HEK293 (cell line): ENCODE measurements around the gene SS18L1.

Experiments used
- CTCF ChIA-PET: fragments of 350-600 bp; formaldehyde crosslinking; extraction: SDS; loops from one replicate; lab custom pipeline; 2021; ENCODE audit warnings: antibody characterized with exemption; lab: Yijun Ruan, JAX
- POLR2A ChIA-PET: fragments of 300-600 bp; formaldehyde crosslinking; extraction: SDS; loops from one replicate; lab custom pipeline; 2020; ENCODE audit warnings: antibody characterized with exemption, inconsistent platforms; lab: Yijun Ruan, JAX
- H3K27ac ChIP-seq: fragments of 200-500 bp; sonication (Bioruptor generic); 2 replicates; pipeline ENCODE4 v1.5.1; 2014; ENCODE audit warnings: low read depth, low read length, control low read depth, inconsistent platforms; ENCODE audit errors: extremely low read depth
- H3K36me3 ChIP-seq, 2 experiments: fragments of 200-500 bp in 1 of 2; sonication (Bioruptor generic) in 1 of 2; 1 replicate in 1 of 2; 2 replicates in 1 of 2; pipeline ENCODE4 v1.5.1; 2014 to 2017; ENCODE audit warnings: inconsistent platforms in 2 of 2, low read length in 2 of 2; ENCODE audit not compliant: control insufficient read depth in 2 of 2, insufficient read depth in 1 of 2
- H3K4me1 ChIP-seq: fragments of 200-500 bp; sonication (Bioruptor generic); 2 replicates; pipeline ENCODE4 v1.5.1; 2014; ENCODE audit warnings: mild to moderate bottlenecking, low read length, inconsistent platforms; ENCODE audit not compliant: control insufficient read depth, insufficient read depth
- H3K4me3 ChIP-seq: 2 replicates; pipeline ENCODE4 v1.5.1; 2011; ENCODE audit warnings: low read depth, mild to moderate bottlenecking, control low read depth, low read length, moderate library complexity
- H3K9me3 ChIP-seq: fragments of 200-500 bp; sonication (Bioruptor generic); 2 replicates; pipeline ENCODE4 v1.5.1; 2014; ENCODE audit warnings: low read depth, low read length, inconsistent platforms; ENCODE audit not compliant: control insufficient read depth, insufficient read depth
- KLF1 ChIP-seq: fragments of 450-650 bp; formaldehyde crosslinking; IDR thresholded peaks from 2 replicates; pipeline ENCODE4 v1.5.1; 2016; ENCODE audit warnings: missing biosample characterization, missing genetic modification characterization
- KLF7 ChIP-seq: fragments of 450-650 bp; formaldehyde crosslinking; IDR thresholded peaks from 2 replicates; pipeline ENCODE4 v1.5.1; 2016; ENCODE audit warnings: missing biosample characterization, missing genetic modification characterization, borderline replicate concordance
- REPIN1 ChIP-seq: fragments of 450-650 bp; formaldehyde crosslinking; IDR thresholded peaks from 2 replicates; pipeline ENCODE4 v1.5.1; 2017; ENCODE audit warnings: missing biosample characterization, missing genetic modification characterization, low read depth
- YY1 ChIP-seq: fragments of 450-650 bp; formaldehyde crosslinking; IDR thresholded peaks from 2 replicates; pipeline ENCODE4 v1.5.1; 2018; ENCODE audit warnings: missing biosample characterization, missing genetic modification characterization
- ZBTB17 ChIP-seq: fragments of 450-650 bp; formaldehyde crosslinking; IDR thresholded peaks from 2 replicates; pipeline ENCODE4 v1.5.1; 2016; ENCODE audit warnings: missing biosample characterization, missing genetic modification characterization
- ZFP41 ChIP-seq: fragments of 450-650 bp; formaldehyde crosslinking; IDR thresholded peaks from 2 replicates; pipeline ENCODE4 v1.5.1; 2016; ENCODE audit warnings: missing biosample characterization, missing genetic modification characterization, borderline replicate concordance
- ZIC2 ChIP-seq: fragments of 450-650 bp; formaldehyde crosslinking; IDR thresholded peaks from 2 replicates; pipeline ENCODE4 v1.5.1; 2016; ENCODE audit warnings: missing biosample characterization, missing genetic modification characterization
- ZNF112 ChIP-seq: fragments of 450-650 bp; formaldehyde crosslinking; IDR thresholded peaks from 2 replicates; pipeline ENCODE4 v1.5.0; 2017; ENCODE audit warnings: missing biosample characterization, missing genetic modification characterization
- ZNF140 ChIP-seq: fragments of 450-650 bp; formaldehyde crosslinking; IDR thresholded peaks from 2 replicates; pipeline ENCODE4 v1.5.1; 2016; ENCODE audit warnings: missing biosample characterization, missing genetic modification characterization
- ZNF202 ChIP-seq: fragments of 450-650 bp; formaldehyde crosslinking; IDR thresholded peaks from 2 replicates; pipeline ENCODE4 v1.5.1; 2016; ENCODE audit warnings: missing biosample characterization, missing genetic modification characterization, borderline replicate concordance
- ZNF311 ChIP-seq: fragments of 450-650 bp; formaldehyde crosslinking; IDR thresholded peaks from 2 replicates; pipeline ENCODE4 v1.5.1; 2017; ENCODE audit warnings: missing biosample characterization, missing genetic modification characterization, borderline replicate concordance
- ZNF426 ChIP-seq: fragments of 450-650 bp; formaldehyde crosslinking; IDR thresholded peaks from 2 replicates; pipeline ENCODE4 v1.5.1; 2017; ENCODE audit warnings: missing biosample characterization, missing genetic modification characterization, mild to moderate bottlenecking, inconsistent platforms, moderate library complexity
- ZNF501 ChIP-seq: fragments of 450-650 bp; formaldehyde crosslinking; IDR thresholded peaks from 2 replicates; pipeline ENCODE4 v1.5.1; 2016; ENCODE audit warnings: missing biosample characterization, missing genetic modification characterization
- ZNF585B ChIP-seq: fragments of 450-650 bp; formaldehyde crosslinking; IDR thresholded peaks from 2 replicates; pipeline ENCODE4 v1.5.1; 2016; ENCODE audit warnings: missing biosample characterization, missing genetic modification characterization
- ZNF701 ChIP-seq: fragments of 450-650 bp; formaldehyde crosslinking; IDR thresholded peaks from 2 replicates; pipeline ENCODE4 v1.5.1; 2016; ENCODE audit warnings: missing biosample characterization, missing genetic modification characterization
- ZNF707 ChIP-seq: fragments of 450-650 bp; formaldehyde crosslinking; IDR thresholded peaks from 2 replicates; pipeline ENCODE4 v1.5.1; 2016; ENCODE audit warnings: missing biosample characterization, missing genetic modification characterization
- ZNF768 ChIP-seq: fragments of 450-650 bp; formaldehyde crosslinking; IDR thresholded peaks from 2 replicates; pipeline ENCODE4 v1.5.1; 2018; ENCODE audit warnings: missing biosample characterization, mild to moderate bottlenecking, missing genetic modification characterization
- ZNF777 ChIP-seq: fragments of 450-650 bp; formaldehyde crosslinking; IDR thresholded peaks from 2 replicates; pipeline ENCODE4 v1.5.1; 2017; ENCODE audit warnings: missing biosample characterization, missing genetic modification characterization, borderline replicate concordance
- ZNF785 ChIP-seq: fragments of 450-650 bp; formaldehyde crosslinking; IDR thresholded peaks from 2 replicates; pipeline ENCODE4 v1.5.1; 2016; ENCODE audit warnings: missing biosample characterization, missing genetic modification characterization
- ZNF791 ChIP-seq: fragments of 450-650 bp; formaldehyde crosslinking; IDR thresholded peaks from 2 replicates; pipeline ENCODE4 v1.5.1; 2016; ENCODE audit warnings: missing biosample characterization, missing genetic modification characterization
- TF ChIP-seq, protein P1 (sequence below): fragments of 450-650 bp; formaldehyde crosslinking; IDR thresholded peaks from 2 replicates; pipeline ENCODE4 v1.5.1; 2016; ENCODE audit warnings: missing biosample characterization, missing genetic modification characterization, low read depth
- TF ChIP-seq, protein P2 (sequence below): fragments of 450-650 bp; formaldehyde crosslinking; IDR thresholded peaks from 2 replicates; pipeline ENCODE4 v1.5.1; 2016; ENCODE audit warnings: missing biosample characterization, missing genetic modification characterization
- TF ChIP-seq, protein P3 (sequence below): fragments of 450-650 bp; formaldehyde crosslinking; IDR thresholded peaks from 2 replicates; pipeline ENCODE4 v1.5.1; 2016; ENCODE audit warnings: missing biosample characterization, missing genetic modification characterization, borderline replicate concordance
- TF ChIP-seq, protein P4 (sequence below): fragments of 450-650 bp; formaldehyde crosslinking; IDR thresholded peaks from 2 replicates; pipeline ENCODE4 v1.5.1; 2017; ENCODE audit warnings: missing biosample characterization, missing genetic modification characterization

The SS18L1 gene

DNA sequence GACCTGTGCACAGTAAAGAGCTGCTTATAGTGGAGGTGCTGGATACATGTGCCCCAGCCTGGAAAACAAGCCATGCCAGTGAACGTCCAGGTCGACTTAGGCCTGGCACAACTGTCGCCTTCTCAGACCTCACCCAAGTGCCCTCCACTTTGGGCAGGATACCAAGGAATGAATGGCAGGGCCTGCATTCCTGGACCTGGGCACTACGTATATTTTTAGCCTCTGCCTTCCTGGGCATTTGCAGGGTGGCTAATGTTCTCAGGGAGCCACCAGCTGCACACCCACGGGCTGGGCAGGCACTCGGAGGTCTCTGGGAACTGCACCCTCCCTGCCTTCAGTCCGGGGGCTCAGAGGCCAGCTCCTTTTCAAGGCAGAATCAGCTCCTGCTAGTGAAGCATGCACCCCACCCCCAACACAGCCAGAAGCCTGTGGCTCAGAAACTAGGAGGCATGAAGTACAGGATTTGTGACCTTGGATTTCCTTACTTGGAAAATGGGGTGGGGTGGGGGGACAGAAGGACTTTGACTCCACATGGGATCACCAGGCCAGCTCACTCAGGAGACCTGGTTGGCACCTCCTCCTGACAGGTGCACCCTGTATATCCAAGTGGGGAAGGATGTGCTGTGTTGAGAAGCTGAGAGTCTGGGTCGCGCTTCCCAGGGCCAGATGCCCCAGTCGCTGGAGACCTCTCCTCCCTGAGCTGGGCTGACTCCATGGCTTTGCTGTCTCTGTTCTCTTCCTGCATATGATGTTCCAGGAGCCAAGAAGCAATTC is 23.8 kb upstream of the SS18L1 start:
- CTCF ChIA-PET = no interaction called here

DNA sequence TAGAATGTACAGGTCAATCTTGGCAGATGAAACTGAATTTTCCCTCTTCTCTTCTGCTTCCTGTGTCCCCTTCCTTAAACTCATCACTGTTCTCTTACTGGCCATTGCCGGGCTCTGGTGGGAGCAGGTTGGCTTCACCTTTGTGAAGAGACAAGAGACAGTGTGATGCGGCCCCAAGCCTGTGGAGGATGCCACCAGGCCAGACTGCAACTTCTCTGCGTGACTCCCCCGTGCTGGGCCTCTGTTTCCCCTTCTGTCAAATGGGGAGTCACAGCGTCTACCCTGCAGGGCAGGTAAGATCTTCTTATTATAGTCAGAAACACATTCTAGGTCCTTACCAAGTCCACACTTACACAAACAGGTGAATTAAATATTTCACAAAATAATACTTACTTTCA is 23.2 kb upstream of the SS18L1 start:
- Histone ChIP-seq H3K4me3 (no peak overlapping the region), H3K36me3 (peaks cover 6 to 19% of the 10 kb centered on the region in 2 experiments; a peak in 2 of 3 replicates), H3K4me1 (no peaks in the 10 kb centered on the region), H3K27ac (no peak overlapping the region), H3K9me3 (no peaks in the 10 kb centered on the region)
- ChIA-PET POLR2A (no interaction called here), CTCF (no interaction called here)
- TF ChIP-seq ZNF112 (tag by site-specific recombination) = no peak
- TF ChIP-seq ZNF707 (tag by site-specific recombination) = no peak
- TF ChIP-seq, protein P1, sequence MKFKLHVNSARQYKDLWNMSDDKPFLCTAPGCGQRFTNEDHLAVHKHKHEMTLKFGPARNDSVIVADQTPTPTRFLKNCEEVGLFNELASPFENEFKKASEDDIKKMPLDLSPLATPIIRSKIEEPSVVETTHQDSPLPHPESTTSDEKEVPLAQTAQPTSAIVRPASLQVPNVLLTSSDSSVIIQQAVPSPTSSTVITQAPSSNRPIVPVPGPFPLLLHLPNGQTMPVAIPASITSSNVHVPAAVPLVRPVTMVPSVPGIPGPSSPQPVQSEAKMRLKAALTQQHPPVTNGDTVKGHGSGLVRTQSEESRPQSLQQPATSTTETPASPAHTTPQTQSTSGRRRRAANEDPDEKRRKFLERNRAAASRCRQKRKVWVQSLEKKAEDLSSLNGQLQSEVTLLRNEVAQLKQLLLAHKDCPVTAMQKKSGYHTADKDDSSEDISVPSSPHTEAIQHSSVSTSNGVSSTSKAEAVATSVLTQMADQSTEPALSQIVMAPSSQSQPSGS (tag by site-specific recombination) = no peak
- no peak for TF ChIP-seq ZBTB17 (tag by site-specific recombination)
- TF ChIP-seq KLF7 (tag by site-specific recombination) = no peak
- TF ChIP-seq, protein P2, sequence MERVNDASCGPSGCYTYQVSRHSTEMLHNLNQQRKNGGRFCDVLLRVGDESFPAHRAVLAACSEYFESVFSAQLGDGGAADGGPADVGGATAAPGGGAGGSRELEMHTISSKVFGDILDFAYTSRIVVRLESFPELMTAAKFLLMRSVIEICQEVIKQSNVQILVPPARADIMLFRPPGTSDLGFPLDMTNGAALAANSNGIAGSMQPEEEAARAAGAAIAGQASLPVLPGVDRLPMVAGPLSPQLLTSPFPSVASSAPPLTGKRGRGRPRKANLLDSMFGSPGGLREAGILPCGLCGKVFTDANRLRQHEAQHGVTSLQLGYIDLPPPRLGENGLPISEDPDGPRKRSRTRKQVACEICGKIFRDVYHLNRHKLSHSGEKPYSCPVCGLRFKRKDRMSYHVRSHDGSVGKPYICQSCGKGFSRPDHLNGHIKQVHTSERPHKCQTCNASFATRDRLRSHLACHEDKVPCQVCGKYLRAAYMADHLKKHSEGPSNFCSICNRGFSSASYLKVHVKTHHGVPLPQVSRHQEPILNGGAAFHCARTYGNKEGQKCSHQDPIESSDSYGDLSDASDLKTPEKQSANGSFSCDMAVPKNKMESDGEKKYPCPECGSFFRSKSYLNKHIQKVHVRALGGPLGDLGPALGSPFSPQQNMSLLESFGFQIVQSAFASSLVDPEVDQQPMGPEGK (tag by site-specific recombination) = no peak
- no peak for TF ChIP-seq ZNF202 (tag by site-specific recombination)
- TF ChIP-seq ZNF768 = no peak
- no peak for TF ChIP-seq ZIC2 (tag by site-specific recombination)
- TF ChIP-seq ZNF701 (tag by site-specific recombination) = no peak
- TF ChIP-seq ZNF585B (tag by site-specific recombination) = no peak
- no peak for TF ChIP-seq YY1 (tag by site-specific recombination)
- no peak for TF ChIP-seq ZNF140 (tag by site-specific recombination)
- TF ChIP-seq, protein P3, sequence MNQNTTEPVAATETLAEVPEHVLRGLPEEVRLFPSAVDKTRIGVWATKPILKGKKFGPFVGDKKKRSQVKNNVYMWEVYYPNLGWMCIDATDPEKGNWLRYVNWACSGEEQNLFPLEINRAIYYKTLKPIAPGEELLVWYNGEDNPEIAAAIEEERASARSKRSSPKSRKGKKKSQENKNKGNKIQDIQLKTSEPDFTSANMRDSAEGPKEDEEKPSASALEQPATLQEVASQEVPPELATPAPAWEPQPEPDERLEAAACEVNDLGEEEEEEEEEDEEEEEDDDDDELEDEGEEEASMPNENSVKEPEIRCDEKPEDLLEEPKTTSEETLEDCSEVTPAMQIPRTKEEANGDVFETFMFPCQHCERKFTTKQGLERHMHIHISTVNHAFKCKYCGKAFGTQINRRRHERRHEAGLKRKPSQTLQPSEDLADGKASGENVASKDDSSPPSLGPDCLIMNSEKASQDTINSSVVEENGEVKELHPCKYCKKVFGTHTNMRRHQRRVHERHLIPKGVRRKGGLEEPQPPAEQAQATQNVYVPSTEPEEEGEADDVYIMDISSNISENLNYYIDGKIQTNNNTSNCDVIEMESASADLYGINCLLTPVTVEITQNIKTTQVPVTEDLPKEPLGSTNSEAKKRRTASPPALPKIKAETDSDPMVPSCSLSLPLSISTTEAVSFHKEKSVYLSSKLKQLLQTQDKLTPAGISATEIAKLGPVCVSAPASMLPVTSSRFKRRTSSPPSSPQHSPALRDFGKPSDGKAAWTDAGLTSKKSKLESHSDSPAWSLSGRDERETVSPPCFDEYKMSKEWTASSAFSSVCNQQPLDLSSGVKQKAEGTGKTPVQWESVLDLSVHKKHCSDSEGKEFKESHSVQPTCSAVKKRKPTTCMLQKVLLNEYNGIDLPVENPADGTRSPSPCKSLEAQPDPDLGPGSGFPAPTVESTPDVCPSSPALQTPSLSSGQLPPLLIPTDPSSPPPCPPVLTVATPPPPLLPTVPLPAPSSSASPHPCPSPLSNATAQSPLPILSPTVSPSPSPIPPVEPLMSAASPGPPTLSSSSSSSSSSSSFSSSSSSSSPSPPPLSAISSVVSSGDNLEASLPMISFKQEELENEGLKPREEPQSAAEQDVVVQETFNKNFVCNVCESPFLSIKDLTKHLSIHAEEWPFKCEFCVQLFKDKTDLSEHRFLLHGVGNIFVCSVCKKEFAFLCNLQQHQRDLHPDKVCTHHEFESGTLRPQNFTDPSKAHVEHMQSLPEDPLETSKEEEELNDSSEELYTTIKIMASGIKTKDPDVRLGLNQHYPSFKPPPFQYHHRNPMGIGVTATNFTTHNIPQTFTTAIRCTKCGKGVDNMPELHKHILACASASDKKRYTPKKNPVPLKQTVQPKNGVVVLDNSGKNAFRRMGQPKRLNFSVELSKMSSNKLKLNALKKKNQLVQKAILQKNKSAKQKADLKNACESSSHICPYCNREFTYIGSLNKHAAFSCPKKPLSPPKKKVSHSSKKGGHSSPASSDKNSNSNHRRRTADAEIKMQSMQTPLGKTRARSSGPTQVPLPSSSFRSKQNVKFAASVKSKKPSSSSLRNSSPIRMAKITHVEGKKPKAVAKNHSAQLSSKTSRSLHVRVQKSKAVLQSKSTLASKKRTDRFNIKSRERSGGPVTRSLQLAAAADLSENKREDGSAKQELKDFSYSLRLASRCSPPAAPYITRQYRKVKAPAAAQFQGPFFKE (tag by site-specific recombination) = no peak
- no peak for TF ChIP-seq ZNF426 (tag by site-specific recombination)

More for the DNA sequence above, 23.8 kb upstream of the SS18L1 start:
- H3K4me3 ChIP-seq = no peak overlapping the region
- no peak overlapping the region for H3K27ac ChIP-seq
- H3K4me1 ChIP-seq = no peaks in the 10 kb centered on the region
- POLR2A ChIA-PET = interaction anchor here (1.9 kb wide), 1 partner anchor 53 kb away, joined by 6 read pairs; no protein-coding TSS in a partner anchor
- H3K36me3 ChIP-seq = peaks cover 1 to 13% of the 10 kb centered on the region in 2 experiments; a peak in 2 of 3 replicates
- no peaks in the 10 kb centered on the region for H3K9me3 ChIP-seq
- no peak for TF ChIP-seq ZNF791 (tag by site-specific recombination)
- no peak for TF ChIP-seq ZNF785 (tag by site-specific recombination)
- TF ChIP-seq ZNF426 (tag by site-specific recombination) = no peak
- TF ChIP-seq ZNF311 (tag by site-specific recombination) = no peak
- TF ChIP-seq ZFP41 = no peak
- TF ChIP-seq ZNF777 (tag by site-specific recombination) = no peak
- TF ChIP-seq REPIN1 (tag by site-specific recombination) = no peak
- no peak for TF ChIP-seq ZNF501 (tag by site-specific recombination)
- TF ChIP-seq, protein P4, sequence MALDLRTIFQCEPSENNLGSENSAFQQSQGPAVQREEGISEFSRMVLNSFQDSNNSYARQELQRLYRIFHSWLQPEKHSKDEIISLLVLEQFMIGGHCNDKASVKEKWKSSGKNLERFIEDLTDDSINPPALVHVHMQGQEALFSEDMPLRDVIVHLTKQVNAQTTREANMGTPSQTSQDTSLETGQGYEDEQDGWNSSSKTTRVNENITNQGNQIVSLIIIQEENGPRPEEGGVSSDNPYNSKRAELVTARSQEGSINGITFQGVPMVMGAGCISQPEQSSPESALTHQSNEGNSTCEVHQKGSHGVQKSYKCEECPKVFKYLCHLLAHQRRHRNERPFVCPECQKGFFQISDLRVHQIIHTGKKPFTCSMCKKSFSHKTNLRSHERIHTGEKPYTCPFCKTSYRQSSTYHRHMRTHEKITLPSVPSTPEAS (tag by site-specific recombination) = no peak
- TF ChIP-seq KLF1 (tag by site-specific recombination) = no peak
- TF ChIP-seq, all 188 proteins: peak for 0
